Endothelial cell (in vitro differentiated cells): ENCODE results near the gene KLHL22. TPM values are rescaled to one million over a fixed set of nuclear protein-coding genes. Genes with fewer than 3 reads are reported as not detected.
"Not testable (repeated sequence)": the region's sequence is repeated elsewhere in the genome, so short reads cannot be mapped to it uniquely, and the experiment has no call there.

Experiments
- DNase-seq: peaks from one replicate; pipeline ENCODE4 v3.0.0; 2021; ENCODE audit warnings: low spot score
- H3K27ac Mint-ChIP-seq: one replicate; pipeline ENCODE4 v1.8.0; 2021; ENCODE audit warnings: mixed read lengths, inconsistent platforms; ENCODE audit not compliant: unreplicated experiment
- H3K27me3 Mint-ChIP-seq: one replicate; pipeline ENCODE4 v1.8.0; 2021; ENCODE audit warnings: mild to moderate bottlenecking, moderate library complexity, mixed read lengths, inconsistent platforms; ENCODE audit not compliant: unreplicated experiment
- H3K36me3 Mint-ChIP-seq: one replicate; pipeline ENCODE4 v1.8.0; 2021; ENCODE audit warnings: mild to moderate bottlenecking, low read depth, mixed read lengths, inconsistent platforms; ENCODE audit not compliant: unreplicated experiment
- H3K4me1 Mint-ChIP-seq: one replicate; pipeline ENCODE4 v1.8.0; 2021; ENCODE audit warnings: mild to moderate bottlenecking, mixed read lengths, inconsistent platforms; ENCODE audit not compliant: unreplicated experiment
- H3K4me3 Mint-ChIP-seq: one replicate; pipeline ENCODE4 v1.8.0; 2021; ENCODE audit warnings: mild to moderate bottlenecking, mixed read lengths, inconsistent platforms; ENCODE audit not compliant: unreplicated experiment
- H3K9me3 Mint-ChIP-seq: one replicate; pipeline ENCODE4 v1.8.0; 2021; ENCODE audit warnings: mixed read lengths, inconsistent platforms; ENCODE audit not compliant: unreplicated experiment
- total RNA-seq: library from RNA; stranded (reverse); fragmentation: NEBNext Ultra II Directional; extraction: Animal tissue kit (Norgen Biotek cat#: 25700); gene quantifications from one replicate; pipeline ENCODE4 v1.2.1, GENCODE V29; 2021; ENCODE audit not compliant: unreplicated experiment
- TF ChIP-seq, protein P1 (sequence below): fragments of 200-600 bp; sonication (generic); IDR thresholded peaks from one replicate; pipeline ENCODE4 v1.5.0; 2021; ENCODE audit warnings: antibody characterized with exemption; ENCODE audit not compliant: unreplicated experiment

KLHL22 gene
- total RNA-seq, 1 donor from 2014 or later, result 19.4 TPM

DNA sequence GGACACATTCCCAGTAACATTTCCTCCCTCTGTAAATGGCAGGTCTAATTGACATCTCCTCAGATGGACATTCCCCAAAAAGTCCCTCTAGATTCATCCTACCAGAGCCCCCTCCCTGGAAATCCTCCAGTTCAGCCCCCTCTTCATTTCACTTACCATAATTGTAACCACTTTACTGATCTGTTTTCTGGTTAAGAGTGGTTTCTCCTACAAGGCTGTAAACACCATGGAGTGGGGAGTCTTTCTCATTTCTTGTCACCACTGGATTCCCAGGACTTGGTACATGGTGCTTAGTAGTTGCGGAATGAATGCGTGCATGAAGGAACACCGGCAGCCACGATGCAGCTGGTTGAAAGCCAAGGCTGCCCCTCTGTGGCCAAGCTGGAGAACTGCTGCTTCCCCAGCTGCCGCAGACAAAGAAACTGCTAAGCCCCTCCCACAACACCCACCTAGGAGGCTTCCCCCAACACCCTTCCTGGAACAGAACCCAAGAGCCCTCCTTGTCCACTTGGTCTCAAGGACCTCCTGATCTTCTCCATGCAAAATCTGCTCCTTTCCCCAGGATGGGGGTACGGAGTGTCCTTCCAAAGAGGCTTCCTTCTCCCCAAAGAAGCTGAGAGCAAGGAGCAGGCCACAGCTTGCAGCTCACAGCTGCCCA lies 39.4 kb downstream of the KLHL22 start:
- DNase-seq, result peak; percentile 85
- Mint-ChIP-seq H3K4me1 (peaks cover 6% of the 10 kb centered on the region), H3K27me3 (peaks cover 2% of the 10 kb centered on the region), H3K4me3 (no peak overlapping the region), H3K27ac (no peak overlapping the region), H3K9me3 (no peaks in the 10 kb centered on the region), H3K36me3 (peaks cover 3% of the 10 kb centered on the region)
- TF ChIP-seq, protein P1, sequence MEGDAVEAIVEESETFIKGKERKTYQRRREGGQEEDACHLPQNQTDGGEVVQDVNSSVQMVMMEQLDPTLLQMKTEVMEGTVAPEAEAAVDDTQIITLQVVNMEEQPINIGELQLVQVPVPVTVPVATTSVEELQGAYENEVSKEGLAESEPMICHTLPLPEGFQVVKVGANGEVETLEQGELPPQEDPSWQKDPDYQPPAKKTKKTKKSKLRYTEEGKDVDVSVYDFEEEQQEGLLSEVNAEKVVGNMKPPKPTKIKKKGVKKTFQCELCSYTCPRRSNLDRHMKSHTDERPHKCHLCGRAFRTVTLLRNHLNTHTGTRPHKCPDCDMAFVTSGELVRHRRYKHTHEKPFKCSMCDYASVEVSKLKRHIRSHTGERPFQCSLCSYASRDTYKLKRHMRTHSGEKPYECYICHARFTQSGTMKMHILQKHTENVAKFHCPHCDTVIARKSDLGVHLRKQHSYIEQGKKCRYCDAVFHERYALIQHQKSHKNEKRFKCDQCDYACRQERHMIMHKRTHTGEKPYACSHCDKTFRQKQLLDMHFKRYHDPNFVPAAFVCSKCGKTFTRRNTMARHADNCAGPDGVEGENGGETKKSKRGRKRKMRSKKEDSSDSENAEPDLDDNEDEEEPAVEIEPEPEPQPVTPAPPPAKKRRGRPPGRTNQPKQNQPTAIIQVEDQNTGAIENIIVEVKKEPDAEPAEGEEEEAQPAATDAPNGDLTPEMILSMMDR, result peak; percentile 79

DNA sequence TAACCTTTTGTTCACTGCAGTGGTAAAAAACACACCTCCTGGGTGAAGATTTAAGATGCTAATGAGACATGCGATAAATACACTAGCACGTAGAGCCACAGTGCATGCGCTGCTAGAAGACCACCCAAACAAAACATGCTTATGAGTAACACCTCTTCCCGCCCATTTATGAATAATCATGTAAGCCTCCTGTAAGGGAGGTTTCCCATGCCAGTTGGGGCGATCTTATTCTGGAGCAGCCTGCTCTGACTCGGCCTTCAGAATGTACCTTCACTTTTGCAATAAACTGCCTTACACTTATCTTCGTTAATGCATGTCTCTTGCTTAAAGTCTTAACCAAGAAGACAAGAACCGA lies 39.9 kb downstream of the KLHL22 start:
- Mint-ChIP-seq H3K27me3 (peaks cover 2% of the 10 kb centered on the region), H3K27ac (no peak overlapping the region), H3K9me3 (no peaks in the 10 kb centered on the region), H3K36me3 (peaks cover 6% of the 10 kb centered on the region), H3K4me3 (no peak overlapping the region), H3K4me1 (peaks cover 6% of the 10 kb centered on the region)
- TF ChIP-seq, protein P1, result no peak
- DNase-seq, result no peak

DNA sequence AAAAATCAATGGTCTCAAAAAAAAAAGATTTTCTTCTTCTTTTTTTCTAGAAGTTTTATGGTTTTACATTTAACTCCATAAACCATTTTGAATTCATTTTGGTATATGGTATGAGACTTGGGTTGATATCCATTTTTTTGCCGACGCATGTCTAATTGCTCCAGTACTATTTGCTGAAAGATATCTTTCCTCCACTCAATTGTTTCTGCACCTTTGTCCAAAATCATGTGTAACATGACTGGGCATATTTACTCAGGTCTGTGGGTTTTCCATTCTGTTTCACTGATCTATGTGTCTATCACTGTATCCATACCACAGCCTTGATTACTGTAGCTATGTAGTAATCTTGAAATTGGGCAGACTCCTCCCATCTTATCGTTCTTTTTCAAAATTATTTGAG lies 42.4 kb downstream of the KLHL22 start:
- TF ChIP-seq, protein P1, result no peak
- Mint-ChIP-seq H3K36me3 (peaks cover 6% of the 10 kb centered on the region), H3K27me3 (no peaks in the 10 kb centered on the region), H3K27ac (no peak overlapping the region), H3K4me3 (no peak overlapping the region), H3K9me3 (no peaks in the 10 kb centered on the region), H3K4me1 (peaks cover 6% of the 10 kb centered on the region)
- no peak for DNase-seq

DNA sequence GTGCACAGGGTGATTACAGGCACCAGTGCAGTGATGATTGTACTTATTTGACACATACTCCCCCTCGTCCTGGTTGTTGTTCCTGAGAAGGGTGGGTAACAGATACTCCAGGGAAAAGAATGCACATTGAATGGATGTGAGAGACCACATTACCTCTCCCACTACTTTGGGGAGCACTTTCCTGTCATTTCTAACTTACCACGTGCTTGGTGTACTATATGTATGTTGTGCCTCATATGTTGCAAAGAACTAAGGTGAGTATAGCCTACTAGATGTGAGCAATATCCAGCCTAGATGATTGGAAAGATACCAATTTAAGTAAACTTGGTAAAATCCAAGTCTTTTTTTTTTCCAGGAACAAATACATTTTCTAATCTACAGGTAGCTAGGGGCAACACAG lies 43.7 kb downstream of the KLHL22 start:
- Mint-ChIP-seq H3K36me3 (peaks cover 6% of the 10 kb centered on the region), H3K4me1 (no peaks in the 10 kb centered on the region), H3K4me3 (no peak overlapping the region), H3K9me3 (no peaks in the 10 kb centered on the region), H3K27ac (no peak overlapping the region), H3K27me3 (no peaks in the 10 kb centered on the region)
- no peak for DNase-seq
- TF ChIP-seq, protein P1, result no peak

DNA sequence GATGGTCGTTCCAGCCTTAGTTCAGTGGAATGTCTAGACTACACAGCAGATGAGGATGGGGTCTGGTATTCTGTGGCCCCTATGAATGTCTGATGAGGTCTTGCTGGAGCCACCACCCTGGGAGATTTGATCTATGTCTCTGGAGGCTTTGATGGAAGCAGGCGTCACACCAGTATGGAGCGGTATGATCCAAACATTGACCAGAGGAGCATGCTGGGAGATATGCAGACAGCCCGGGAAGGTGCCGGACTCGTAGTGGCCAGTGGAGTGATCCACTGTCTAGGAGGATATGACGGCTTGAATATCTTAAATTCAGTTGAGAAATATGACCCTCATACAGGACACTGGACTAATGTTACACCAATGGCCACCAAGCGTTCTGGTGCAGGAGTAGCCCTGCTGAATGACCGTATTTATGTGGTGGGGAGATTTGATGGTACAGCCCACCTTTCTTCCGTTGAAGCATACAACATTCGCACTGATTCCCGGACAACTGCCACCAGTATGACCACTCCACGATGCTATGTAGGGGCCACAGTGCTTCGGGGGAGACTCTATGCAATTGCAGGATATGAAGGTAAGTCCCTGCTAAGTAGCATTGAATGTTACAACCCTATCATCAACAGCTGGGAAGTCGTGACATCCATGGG lies 44.3 kb downstream of the KLHL22 start:
- H3K27ac Mint-ChIP-seq, DNase-seq, H3K36me3 Mint-ChIP-seq: not testable (repeated sequence)

More for the DNA sequence above, 44.3 kb downstream of the KLHL22 start:
- not testable (repeated sequence) for H3K9me3 Mint-ChIP-seq, H3K27me3 Mint-ChIP-seq, H3K4me1 Mint-ChIP-seq
- H3K4me3 Mint-ChIP-seq, result peak overlapping the region; percentile 47
